Left lung (tissue), 10 donors: ENCODE data around the gene ENOPH1. TPM values are rescaled to one million over a fixed set of nuclear protein-coding genes. Genes with fewer than 3 reads are reported as not detected.

Experiments
- ATAC-seq: fragments of 200-7000 bp; cut with Tn5 transposase; one replicate; pipeline ENCODE4 v1.9.1; 2020; ENCODE audit warnings: moderate library complexity
- DNase-seq, 4 donors: peaks; one replicate each; pipeline ENCODE4 v3.0.0-alpha.2; 2013 to 2020
- H3K27ac ChIP-seq, 2 donors: fragments of 200-600 bp; sonication (generic) in 1 of 2; one replicate each; pipeline versions ENCODE4 v1.5.0 to v1.8.0; 2020 to 2021
- H3K27me3 ChIP-seq, 2 donors: fragments of 200-600 bp; sonication (generic) in 1 of 2; one replicate each; pipeline versions ENCODE4 v1.5.0 to v1.8.0; 2020 to 2021
- H3K36me3 ChIP-seq, 2 donors: fragments of 200-600 bp; sonication (generic) in 1 of 2; one replicate each; pipeline versions ENCODE4 v1.5.0 to v1.8.0; 2020 to 2021
- H3K4me1 ChIP-seq, 2 donors: fragments of 200-600 bp; one replicate each; pipeline ENCODE4 v1.8.0; 2021
- H3K4me3 ChIP-seq, 2 donors: fragments of 200-600 bp; sonication (generic) in 1 of 2; one replicate each; pipeline versions ENCODE4 v1.5.0 to v1.8.0; 2020 to 2021; ENCODE audit warnings: mild to moderate bottlenecking in 1 of 2
- H3K9me3 ChIP-seq, 2 donors: fragments of 200-600 bp; sonication (generic) in 1 of 2; one replicate each; pipeline versions ENCODE4 v1.5.0 to v1.8.0; 2020 to 2021
- intact Hi-C, 2 donors: fragments of 100-400 bp; cut with DNase I; formaldehyde crosslinking; loops; one replicate each; pipeline versions ENCODE4 v1.11.2 to v1.14.2; 2022
- polyA plus RNA-seq, 6 donors: library from polyadenylated mRNA; unstranded; fragments of 120-200 nt; gene quantifications; one replicate each; pipeline ENCODE4 v1.2.1, GENCODE V29; 2013; ENCODE audit not compliant: insufficient read length in 6 of 6
- total RNA-seq, 2 donors: library from RNA; stranded (reverse); fragmentation: NEBNext Ultra II Directional; extraction: Animal tissue kit (Norgen Biotek cat#: 25700); gene quantifications; one replicate each; pipeline ENCODE4 v1.2.1, GENCODE V29; 2021
- TF ChIP-seq, protein P1 (sequence below), 2 donors: fragments of 200-600 bp; sonication (generic) in 1 of 2; IDR thresholded peaks; one replicate each; pipeline versions ENCODE4 v1.5.0 to v1.8.0; 2021; ENCODE audit warnings: antibody characterized with exemption in 2 of 2
- donor health status: DM: no; HTN: yes; CAD: no.
- donor health status: DM: no; HTN: no; CAD: no.

Gene ENOPH1
- total and polyA plus RNA-seq, 8 donors = 26.1 to 57.0 (median 51.9) TPM

DNA sequence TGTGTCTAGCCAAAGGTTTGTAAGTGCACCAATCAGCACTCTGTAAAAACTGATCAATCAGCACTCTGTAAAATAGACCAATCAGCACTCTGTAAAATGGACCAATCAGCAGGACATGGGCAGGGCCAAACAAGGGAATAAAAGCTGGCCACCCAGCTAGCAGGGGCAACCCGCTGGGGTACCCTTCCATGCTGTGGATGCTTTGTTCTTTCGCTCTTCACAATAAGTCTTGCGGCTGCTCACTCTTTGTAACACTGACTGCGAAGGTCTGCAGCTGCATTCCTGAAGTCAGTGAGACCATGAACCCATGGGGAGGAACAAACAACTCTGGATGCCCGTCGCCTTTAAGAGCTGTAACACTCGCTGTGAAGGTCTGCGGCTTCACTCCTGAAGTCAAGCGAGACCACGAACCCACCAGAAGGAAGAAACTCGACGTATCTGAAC lies 14.4 kb upstream of the ENOPH1 start:
- H3K27ac ChIP-seq = no peak overlapping the region
- no peak for ATAC-seq
- H3K4me3 ChIP-seq = no peak overlapping the region
- no peaks in the 10 kb centered on the region for H3K27me3 ChIP-seq
- no peaks in the 10 kb centered on the region for H3K9me3 ChIP-seq
- DNase-seq = no peak
- TF ChIP-seq, protein P1, sequence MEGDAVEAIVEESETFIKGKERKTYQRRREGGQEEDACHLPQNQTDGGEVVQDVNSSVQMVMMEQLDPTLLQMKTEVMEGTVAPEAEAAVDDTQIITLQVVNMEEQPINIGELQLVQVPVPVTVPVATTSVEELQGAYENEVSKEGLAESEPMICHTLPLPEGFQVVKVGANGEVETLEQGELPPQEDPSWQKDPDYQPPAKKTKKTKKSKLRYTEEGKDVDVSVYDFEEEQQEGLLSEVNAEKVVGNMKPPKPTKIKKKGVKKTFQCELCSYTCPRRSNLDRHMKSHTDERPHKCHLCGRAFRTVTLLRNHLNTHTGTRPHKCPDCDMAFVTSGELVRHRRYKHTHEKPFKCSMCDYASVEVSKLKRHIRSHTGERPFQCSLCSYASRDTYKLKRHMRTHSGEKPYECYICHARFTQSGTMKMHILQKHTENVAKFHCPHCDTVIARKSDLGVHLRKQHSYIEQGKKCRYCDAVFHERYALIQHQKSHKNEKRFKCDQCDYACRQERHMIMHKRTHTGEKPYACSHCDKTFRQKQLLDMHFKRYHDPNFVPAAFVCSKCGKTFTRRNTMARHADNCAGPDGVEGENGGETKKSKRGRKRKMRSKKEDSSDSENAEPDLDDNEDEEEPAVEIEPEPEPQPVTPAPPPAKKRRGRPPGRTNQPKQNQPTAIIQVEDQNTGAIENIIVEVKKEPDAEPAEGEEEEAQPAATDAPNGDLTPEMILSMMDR (IDR thresholded peaks at IDR 0.05) = no peak
- H3K36me3 ChIP-seq = no peaks in the 10 kb centered on the region
- H3K4me1 ChIP-seq = no peaks in the 10 kb centered on the region
- intact Hi-C loops = no loop called here

DNA sequence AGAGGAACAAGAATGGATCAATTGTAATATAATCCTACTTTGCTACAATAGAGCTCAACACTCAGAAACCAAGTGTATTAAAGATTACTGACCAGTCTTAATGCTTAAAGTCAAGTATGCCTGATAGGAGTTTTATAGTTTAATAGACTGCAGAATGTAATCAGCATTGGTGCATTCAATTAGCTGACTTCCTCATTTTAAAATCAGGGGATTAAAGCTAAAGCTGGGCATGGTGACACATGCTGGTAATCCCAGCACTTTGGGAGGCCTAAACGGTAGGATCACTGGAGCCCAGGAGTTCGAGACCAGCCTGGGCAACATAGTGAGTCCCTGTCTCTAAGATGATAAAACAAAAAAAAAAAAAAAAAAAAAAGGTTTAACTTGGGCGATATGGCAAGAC lies 10.9 kb upstream of the ENOPH1 start:
- TF ChIP-seq, protein P1 (IDR thresholded peaks at IDR 0.05) = no peak
- intact Hi-C loops = no loop called here
- ATAC-seq = no peak

DNA sequence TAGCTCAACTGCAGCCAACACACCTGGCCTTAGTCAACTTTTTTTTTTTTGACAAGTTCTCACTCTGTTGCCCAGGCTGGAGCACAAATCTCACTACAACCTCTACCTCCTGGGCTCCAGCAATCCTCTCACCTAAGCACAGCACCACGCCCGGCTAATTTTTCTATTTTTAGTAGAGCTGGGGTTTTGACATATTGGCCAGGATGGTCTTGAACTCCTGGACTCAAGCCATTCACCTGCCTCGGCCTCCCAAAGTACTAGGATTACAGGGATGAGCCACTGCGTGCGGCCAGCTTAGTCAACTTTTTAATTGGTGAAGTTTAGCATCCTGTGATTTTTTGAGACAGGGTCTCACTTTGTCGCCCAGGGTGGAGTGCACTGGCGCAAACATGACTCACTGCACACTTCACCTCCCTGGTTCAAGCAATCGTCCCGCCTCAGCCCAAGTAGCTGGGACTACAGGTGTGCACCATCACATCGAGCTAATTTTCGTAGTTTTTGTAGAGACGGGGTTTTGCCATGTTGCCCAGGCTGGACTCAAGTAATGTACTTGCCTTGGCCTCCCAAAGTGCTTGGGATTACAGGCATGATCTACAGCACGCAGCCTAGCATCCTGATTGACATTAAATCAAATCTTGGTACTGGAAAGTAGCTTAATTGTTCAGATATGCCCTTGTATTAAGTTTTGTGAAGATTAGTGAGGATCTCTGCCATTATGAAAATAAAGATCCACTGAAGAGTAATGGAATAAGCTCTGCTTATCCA lies 8.4 kb upstream of the ENOPH1 start:
- peaks cover 8 to 49% of the 10 kb centered on the region in 2 donors for H3K36me3 ChIP-seq
- H3K9me3 ChIP-seq = no peaks in the 10 kb centered on the region
- TF ChIP-seq, protein P1 (IDR thresholded peaks at IDR 0.05) = no peak
- DNase-seq (no peak), ATAC-seq (no peak)
- intact Hi-C loops = loop anchor here in 1 of 2 donors (10.0 kb wide), 1 partner anchor 47 kb away; the partner anchor contains the start of gene HNRNPD
- H3K27ac ChIP-seq = no peak overlapping the region
- no peak overlapping the region for H3K4me3 ChIP-seq
- H3K4me1 ChIP-seq = peaks cover 4 to 29% of the 10 kb centered on the region in 2 donors
- H3K27me3 ChIP-seq = no peaks in the 10 kb centered on the region

More for the DNA sequence above, 10.9 kb upstream of the ENOPH1 start:
- Histone ChIP-seq H3K27me3 (no peaks in the 10 kb centered on the region), H3K36me3 (peaks cover 5 to 24% of the 10 kb centered on the region in 2 donors), H3K9me3 (no peaks in the 10 kb centered on the region), H3K4me3 (no peak overlapping the region), H3K4me1 (peaks cover 0 to 6% of the 10 kb centered on the region in 2 donors), H3K27ac (no peak overlapping the region)
- no peak for DNase-seq

DNA sequence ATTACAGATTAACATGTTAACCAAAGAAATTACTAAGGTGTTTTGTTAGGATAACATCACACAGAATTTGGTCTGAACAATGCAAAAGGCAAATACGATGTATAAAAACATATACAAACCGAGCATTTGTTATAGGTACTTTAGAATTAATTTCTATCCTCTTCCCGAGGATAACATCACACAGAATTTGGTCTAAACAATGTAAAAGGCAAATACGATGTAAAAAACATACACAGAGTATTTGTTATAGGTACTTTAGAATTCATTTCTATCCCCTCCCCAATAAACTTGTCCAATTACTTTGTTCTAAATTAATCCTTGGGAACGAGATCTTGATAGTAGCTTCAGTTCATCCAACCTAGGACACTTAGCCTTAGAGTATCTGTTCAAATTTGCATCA lies 7.8 kb upstream of the ENOPH1 start:
- Histone ChIP-seq H3K27me3 (no peaks in the 10 kb centered on the region), H3K4me1 (peaks cover 10 to 36% of the 10 kb centered on the region in 2 donors), H3K27ac (no peak overlapping the region), H3K4me3 (no peak overlapping the region), H3K36me3 (peaks cover 8 to 52% of the 10 kb centered on the region in 2 donors), H3K9me3 (no peaks in the 10 kb centered on the region)
- TF ChIP-seq, protein P1 (IDR thresholded peaks at IDR 0.05) = no peak
- intact Hi-C loops = loop anchor here in 1 of 2 donors (10.0 kb wide), 1 partner anchor 48 kb away; the partner anchor contains the start of gene HNRNPD
- ATAC-seq (no peak), DNase-seq (no peak)

DNA sequence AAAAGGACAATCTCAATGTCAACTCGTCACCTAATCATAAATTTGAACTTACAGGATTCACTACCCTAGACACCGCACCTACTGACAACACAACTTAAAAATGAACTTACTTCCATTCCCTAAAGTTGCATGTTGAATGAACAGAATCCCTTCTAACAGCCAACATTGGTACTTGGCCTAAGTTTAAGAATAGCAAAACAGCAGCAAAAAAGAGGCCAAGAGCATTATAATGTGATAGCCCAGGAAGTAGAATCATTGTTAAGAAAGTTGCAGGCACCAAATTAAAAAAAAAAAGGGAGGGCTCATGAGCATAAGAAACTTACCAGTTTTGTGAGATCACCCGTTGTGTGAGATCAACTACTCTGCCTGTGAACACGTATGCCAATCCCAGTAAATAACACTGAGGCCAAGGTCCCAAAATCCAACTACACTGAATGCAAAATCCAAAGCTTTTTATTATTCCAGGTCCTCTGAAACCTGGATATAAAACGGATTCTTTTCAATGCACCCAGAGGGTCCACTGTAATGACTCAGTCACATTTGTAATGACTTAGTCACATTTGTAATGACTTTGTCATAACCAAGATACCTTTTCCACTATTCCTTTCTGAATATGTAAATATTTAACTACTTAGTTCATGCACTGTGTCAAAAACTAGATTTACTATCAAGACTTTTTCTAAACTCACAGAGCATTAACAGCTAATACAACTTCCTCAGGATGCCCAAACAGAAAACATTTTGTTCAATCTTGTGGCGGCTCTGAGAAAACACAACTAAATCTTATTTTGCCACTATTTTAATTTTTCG lies 6.9 kb upstream of the ENOPH1 start:
- H3K36me3 ChIP-seq = peaks cover 8 to 54% of the 10 kb centered on the region in 2 donors
- DNase-seq (no peak), ATAC-seq (no peak)
- TF ChIP-seq, protein P1 (IDR thresholded peaks at IDR 0.05) = no peak
- H3K4me1 ChIP-seq = peaks cover 10 to 44% of the 10 kb centered on the region in 2 donors
- no peaks in the 10 kb centered on the region for H3K9me3 ChIP-seq
- no peak overlapping the region for H3K27ac ChIP-seq
- intact Hi-C loops = loop anchor here in 1 of 2 donors (10.0 kb wide), 1 partner anchor 49 kb away; the partner anchor contains the start of gene HNRNPD
- H3K27me3 ChIP-seq = no peaks in the 10 kb centered on the region
- H3K4me3 ChIP-seq = no peak overlapping the region
